Measurements from ENCODE around the gene CAV1. TPM values are rescaled to one million over a fixed set of nuclear protein-coding genes. Genes with fewer than 3 reads are reported as not detected.
A peak's percentile ranks its signal among the peaks of the same experiment; 100 is the strongest.
"Not testable (repeated sequence)": the region's sequence is repeated elsewhere in the genome, so short reads cannot be mapped to it uniquely, and the experiment has no call there.

Gene CAV1
- total and polyA plus RNA-seq, 2 donors, result 380 to 576 TPM

- H3K4me3 ChIP-seq (ENCODE audit: low read depth, low read length), result no peak overlapping the region
- H3K36me3 ChIP-seq (ENCODE audit: insufficient read depth), result no peaks in the 10 kb centered on the region
- no peak for DNase-seq (ENCODE audit: extremely low spot score)
- peaks cover 2% of the 10 kb centered on the region for H3K4me1 ChIP-seq (ENCODE audit: insufficient read depth)
- H3K27ac ChIP-seq (ENCODE audit: low read depth), result no peak overlapping the region
- WGBS, result 99% methylated on average over 3 of the region's 3 CpGs
These were observed 53.7 kb downstream of the CAV1 start for GRCh38 chr7:116578526-116578925.

GRCh38 chr7:116579322-116579721, 54.5 kb downstream of the CAV1 start:
- Histone ChIP-seq H3K36me3 (ENCODE audit: insufficient read depth) (no peaks in the 10 kb centered on the region), H3K4me1 (ENCODE audit: insufficient read depth) (peaks cover 2% of the 10 kb centered on the region), H3K4me3 (ENCODE audit: low read depth, low read length) (no peak overlapping the region), H3K27ac (ENCODE audit: low read depth) (no peak overlapping the region)
- no peak for DNase-seq (ENCODE audit: extremely low spot score)
- 97% methylated on average over 1 of the region's 1 CpG for WGBS

GRCh38 chr7:116579835-116580234, 55.0 kb downstream of the CAV1 start:
- Histone ChIP-seq H3K4me1 (ENCODE audit: insufficient read depth) (peaks cover 2% of the 10 kb centered on the region), H3K27ac (ENCODE audit: low read depth) (no peak overlapping the region), H3K36me3 (ENCODE audit: insufficient read depth) (no peaks in the 10 kb centered on the region), H3K4me3 (ENCODE audit: low read depth, low read length) (no peak overlapping the region)
- DNase-seq (ENCODE audit: extremely low spot score), result no peak
- WGBS, result 98% methylated on average over 2 of the region's 2 CpGs

GRCh38 chr7:116582164-116582732, 57.4 kb downstream of the CAV1 start:
- H3K27ac ChIP-seq (ENCODE audit: low read depth), result no peak overlapping the region
- 74% methylated on average over 4 of the region's 4 CpGs for WGBS

GRCh38 chr7:116582806-116583444, 58.1 kb downstream of the CAV1 start:
- 47% methylated on average over 5 of the region's 5 CpGs for WGBS
- H3K27ac ChIP-seq (ENCODE audit: low read depth), result no peak overlapping the region
- no peaks in the 10 kb centered on the region for H3K4me1 ChIP-seq (ENCODE audit: insufficient read depth)
- DNase-seq (ENCODE audit: extremely low spot score), result no peak
- H3K36me3 ChIP-seq (ENCODE audit: insufficient read depth), result no peaks in the 10 kb centered on the region
- no peak overlapping the region for H3K4me3 ChIP-seq (ENCODE audit: low read depth, low read length)

More at GRCh38 chr7:116582164-116582732, 57.4 kb downstream of the CAV1 start:
- no peak overlapping the region for H3K4me3 ChIP-seq (ENCODE audit: low read depth, low read length)
- no peak for DNase-seq (ENCODE audit: extremely low spot score)
- H3K4me1 ChIP-seq (ENCODE audit: insufficient read depth), result no peaks in the 10 kb centered on the region
- H3K36me3 ChIP-seq (ENCODE audit: insufficient read depth), result no peaks in the 10 kb centered on the region

GRCh38 chr7:116583653-116584052, 58.8 kb downstream of the CAV1 start:
- Histone ChIP-seq H3K4me3 (ENCODE audit: low read depth, low read length) (no peak overlapping the region), H3K27ac (ENCODE audit: low read depth) (no peak overlapping the region), H3K36me3 (ENCODE audit: insufficient read depth) (no peaks in the 10 kb centered on the region), H3K4me1 (ENCODE audit: insufficient read depth) (no peaks in the 10 kb centered on the region)
- DNase-seq (ENCODE audit: extremely low spot score), result no peak
- WGBS, result 18% methylated on average over 1 of the region's 1 CpG

GRCh38 chr7:116584721-116585120, 59.9 kb downstream of the CAV1 start:
- no peak for DNase-seq (ENCODE audit: extremely low spot score)
- no peak overlapping the region for H3K4me3 ChIP-seq (ENCODE audit: low read depth, low read length)
- WGBS, result 53% methylated on average over 1 of the region's 1 CpG
- no peaks in the 10 kb centered on the region for H3K36me3 ChIP-seq (ENCODE audit: insufficient read depth)
- no peaks in the 10 kb centered on the region for H3K4me1 ChIP-seq (ENCODE audit: insufficient read depth)
- H3K27ac ChIP-seq (ENCODE audit: low read depth), result no peak overlapping the region

- no peak overlapping the region for H3K4me3 ChIP-seq (ENCODE audit: low read depth, low read length)
- 94% methylated on average over 3 of the region's 3 CpGs for WGBS
- H3K27ac ChIP-seq (ENCODE audit: low read depth), result no peak overlapping the region
- H3K4me1 ChIP-seq (ENCODE audit: insufficient read depth), result no peaks in the 10 kb centered on the region
- DNase-seq (ENCODE audit: extremely low spot score), result no peak
- H3K36me3 ChIP-seq (ENCODE audit: insufficient read depth), result no peaks in the 10 kb centered on the region
These were observed 60.6 kb downstream of the CAV1 start for GRCh38 chr7:116585392-116585791.

- no peaks in the 10 kb centered on the region for H3K4me1 ChIP-seq (ENCODE audit: insufficient read depth)
- no peak for DNase-seq (ENCODE audit: extremely low spot score)
- 90% methylated on average over 5 of the region's 5 CpGs for WGBS
- no peaks in the 10 kb centered on the region for H3K36me3 ChIP-seq (ENCODE audit: insufficient read depth)
- no peak overlapping the region for H3K27ac ChIP-seq (ENCODE audit: low read depth)
- no peak overlapping the region for H3K4me3 ChIP-seq (ENCODE audit: low read depth, low read length)
These were observed 61.1 kb downstream of the CAV1 start for GRCh38 chr7:116585967-116586366.

- not testable (repeated sequence) for H3K4me1 ChIP-seq (ENCODE audit: insufficient read depth); H3K27ac ChIP-seq (ENCODE audit: low read depth); DNase-seq (ENCODE audit: extremely low spot score); H3K36me3 ChIP-seq (ENCODE audit: insufficient read depth); H3K4me3 ChIP-seq (ENCODE audit: low read depth, low read length)
- 96% methylated on average over 3 of the region's 3 CpGs for WGBS
These were observed 62.4 kb downstream of the CAV1 start for GRCh38 chr7:116587200-116587599.

- H3K27ac ChIP-seq (ENCODE audit: low read depth), result no peak overlapping the region
- H3K4me3 ChIP-seq (ENCODE audit: low read depth, low read length), result no peak overlapping the region
- DNase-seq (ENCODE audit: extremely low spot score), result no peak
- 13% methylated on average over 2 of the region's 2 CpGs for WGBS
- no peaks in the 10 kb centered on the region for H3K36me3 ChIP-seq (ENCODE audit: insufficient read depth)
- H3K4me1 ChIP-seq (ENCODE audit: insufficient read depth), result no peaks in the 10 kb centered on the region
These were observed 63.4 kb downstream of the CAV1 start for GRCh38 chr7:116588225-116588624.

- no peaks in the 10 kb centered on the region for H3K36me3 ChIP-seq (ENCODE audit: insufficient read depth)
- no peak overlapping the region for H3K27ac ChIP-seq (ENCODE audit: low read depth)
- no peaks in the 10 kb centered on the region for H3K4me1 ChIP-seq (ENCODE audit: insufficient read depth)
- no peak overlapping the region for H3K4me3 ChIP-seq (ENCODE audit: low read depth, low read length)
- DNase-seq (ENCODE audit: extremely low spot score), result peak; percentile 48
- 21% methylated on average over 4 of the region's 4 CpGs for WGBS
These were observed 64.1 kb downstream of the CAV1 start for GRCh38 chr7:116588641-116589594.

- Histone ChIP-seq H3K27ac (ENCODE audit: low read depth) (no peak overlapping the region), H3K36me3 (ENCODE audit: insufficient read depth) (no peaks in the 10 kb centered on the region), H3K4me1 (ENCODE audit: insufficient read depth) (no peaks in the 10 kb centered on the region), H3K4me3 (ENCODE audit: low read depth, low read length) (no peak overlapping the region)
- WGBS, result 49% methylated on average over 9 of the region's 9 CpGs
- no peak for DNase-seq (ENCODE audit: extremely low spot score)
These were observed 66.6 kb downstream of the CAV1 start for GRCh38 chr7:116591202-116592040.

Measured in urinary bladder (tissue), 4 donors.